Activated CD8-positive, alpha-beta T cell treated with anti-CD3 and anti-CD28 coated beads for 36 hours (primary cell): ENCODE data around the gene ECE2. TPM values are rescaled to one million over a fixed set of nuclear protein-coding genes. Genes with fewer than 3 reads are reported as not detected.

Source experiments
- ATAC-seq: fragments of 200-7000 bp; cut with Tn5 transposase; one replicate; pipeline ENCODE4 v1.10.0; 2021; ENCODE audit warnings: mild to moderate bottlenecking, moderate library complexity
- CTCF ChIA-PET: fragments of 350-600 bp; sonication (Branson Sonifier 250); formaldehyde crosslinking; loops from one replicate; lab custom pipeline; 2021; ENCODE audit warnings: antibody characterized with exemption; lab: Charles Lee
- POLR2A ChIA-PET: fragments of 350-600 bp; sonication (Branson Sonifier 250); formaldehyde crosslinking; loops from one replicate; lab custom pipeline; 2021; ENCODE audit warnings: antibody characterized with exemption; lab: Charles Lee
- DNase-seq: peaks from one replicate; pipeline ENCODE4 v3.0.0-alpha.2; 2020
- H3K27ac Mint-ChIP-seq: one replicate; pipeline ENCODE4 v1.8.0; 2021; ENCODE audit warnings: mild to moderate bottlenecking, mixed read lengths
- H3K27me3 Mint-ChIP-seq: one replicate; pipeline ENCODE4 v1.8.0; 2021; ENCODE audit warnings: mixed read lengths
- H3K36me3 Mint-ChIP-seq: one replicate; pipeline ENCODE4 v1.8.0; 2021; ENCODE audit warnings: low read depth, mixed read lengths
- H3K4me1 Mint-ChIP-seq: one replicate; pipeline ENCODE4 v1.8.0; 2021; ENCODE audit warnings: low read depth, mixed read lengths
- H3K4me3 Mint-ChIP-seq: one replicate; pipeline ENCODE4 v1.8.0; 2021; ENCODE audit warnings: mild to moderate bottlenecking, moderate library complexity, mixed read lengths
- H3K9me3 Mint-ChIP-seq: one replicate; pipeline ENCODE4 v1.8.0; 2021; ENCODE audit warnings: mixed read lengths
- intact Hi-C: fragments of 100-400 bp; cut with micrococcal nuclease; formaldehyde crosslinking; loops from one replicate; pipeline ENCODE4 v1.10.0; 2022
- total RNA-seq, 2 experiments: library from RNA; stranded (reverse); gene quantifications; one replicate each; pipeline ENCODE4 v1.2.3, GENCODE V29; 2021
- TF ChIP-seq, protein P1 (sequence below): fragments of 200-600 bp; IDR thresholded peaks from one replicate; pipeline ENCODE4 v1.8.0; 2022; ENCODE audit warnings: antibody characterized with exemption, mild to moderate bottlenecking

ECE2 gene
- total RNA-seq, 2 experiments from 2014 or later = not detected

DNA sequence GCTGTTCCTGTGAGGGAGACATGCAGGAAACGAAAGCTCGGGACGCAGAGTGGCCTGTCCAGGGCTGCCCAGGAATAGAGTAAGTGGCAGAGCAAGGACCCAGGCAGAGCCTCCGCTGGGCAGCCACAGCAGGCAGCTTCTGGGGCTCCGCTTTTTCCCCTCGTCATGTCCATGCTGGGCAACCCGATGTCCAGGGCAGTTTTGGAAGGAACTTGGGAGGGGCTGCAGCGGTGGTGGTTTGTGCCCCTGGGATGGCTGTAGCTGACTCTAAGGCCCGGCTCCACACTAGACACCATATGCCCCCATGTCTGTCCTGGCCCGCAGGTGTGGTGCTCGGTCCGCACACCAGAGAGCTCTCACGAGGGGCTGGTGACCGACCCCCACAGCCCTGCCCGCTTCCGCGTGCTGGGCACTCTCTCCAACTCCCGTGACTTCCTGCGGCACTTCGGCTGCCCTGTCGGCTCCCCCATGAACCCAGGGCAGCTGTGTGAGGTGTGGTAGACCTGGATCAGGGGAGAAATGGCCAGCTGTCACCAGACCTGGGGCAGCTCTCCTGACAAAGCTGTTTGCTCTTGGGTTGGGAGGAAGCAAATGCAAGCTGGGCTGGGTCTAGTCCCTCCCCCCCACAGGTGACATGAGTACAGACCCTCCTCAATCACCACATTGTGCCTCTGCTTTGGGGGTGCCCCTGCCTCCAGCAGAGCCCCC is 16.1 kb downstream of the ECE2 start:
- H3K4me1 Mint-ChIP-seq = no peaks in the 10 kb centered on the region
- H3K36me3 Mint-ChIP-seq = no peaks in the 10 kb centered on the region
- ChIA-PET POLR2A (interaction anchor here (0.8 to 1.9 kb wide), 2 partner anchors 30 to 62 kb away, joined by 3 to 5 read pairs; no protein-coding TSS in a partner anchor), CTCF (interaction anchor here (0.7 to 3.3 kb wide), 3 partner anchors 33 to 65 kb away, joined by 3 to 25 read pairs (median 4); partner anchors contain the start of gene EEF1AKMT4)
- ATAC-seq = no peak
- H3K4me3 Mint-ChIP-seq = no peak overlapping the region
- no peak overlapping the region for H3K27ac Mint-ChIP-seq
- DNase-seq = no peak
- intact Hi-C loops = no loop called here
- H3K27me3 Mint-ChIP-seq = peaks cover 3% of the 10 kb centered on the region
- H3K9me3 Mint-ChIP-seq = no peaks in the 10 kb centered on the region
- TF ChIP-seq, protein P1, sequence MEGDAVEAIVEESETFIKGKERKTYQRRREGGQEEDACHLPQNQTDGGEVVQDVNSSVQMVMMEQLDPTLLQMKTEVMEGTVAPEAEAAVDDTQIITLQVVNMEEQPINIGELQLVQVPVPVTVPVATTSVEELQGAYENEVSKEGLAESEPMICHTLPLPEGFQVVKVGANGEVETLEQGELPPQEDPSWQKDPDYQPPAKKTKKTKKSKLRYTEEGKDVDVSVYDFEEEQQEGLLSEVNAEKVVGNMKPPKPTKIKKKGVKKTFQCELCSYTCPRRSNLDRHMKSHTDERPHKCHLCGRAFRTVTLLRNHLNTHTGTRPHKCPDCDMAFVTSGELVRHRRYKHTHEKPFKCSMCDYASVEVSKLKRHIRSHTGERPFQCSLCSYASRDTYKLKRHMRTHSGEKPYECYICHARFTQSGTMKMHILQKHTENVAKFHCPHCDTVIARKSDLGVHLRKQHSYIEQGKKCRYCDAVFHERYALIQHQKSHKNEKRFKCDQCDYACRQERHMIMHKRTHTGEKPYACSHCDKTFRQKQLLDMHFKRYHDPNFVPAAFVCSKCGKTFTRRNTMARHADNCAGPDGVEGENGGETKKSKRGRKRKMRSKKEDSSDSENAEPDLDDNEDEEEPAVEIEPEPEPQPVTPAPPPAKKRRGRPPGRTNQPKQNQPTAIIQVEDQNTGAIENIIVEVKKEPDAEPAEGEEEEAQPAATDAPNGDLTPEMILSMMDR = no peak

DNA sequence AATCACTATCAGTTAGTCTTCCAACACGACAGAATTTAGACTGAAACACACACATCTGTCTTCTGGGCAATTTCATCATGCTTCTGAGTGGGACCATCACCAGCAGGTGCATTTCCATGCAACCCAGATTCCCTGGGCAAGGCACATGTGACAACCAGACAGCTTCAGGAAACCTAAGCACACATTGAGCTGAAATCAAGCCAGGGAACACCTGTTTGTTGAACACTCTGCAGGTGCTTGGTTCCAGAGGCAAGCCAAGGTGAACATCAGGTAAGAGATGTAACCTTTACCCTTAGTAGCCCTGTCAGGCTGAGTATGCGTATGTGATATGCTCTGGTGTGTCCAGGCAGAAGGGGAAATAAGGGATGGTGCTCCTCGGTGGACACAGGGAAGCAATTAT is 19.9 kb downstream of the ECE2 start:
- POLR2A ChIA-PET = no interaction called here
- Mint-ChIP-seq H3K27ac (no peak overlapping the region), H3K4me3 (no peak overlapping the region), H3K36me3 (peaks cover 14% of the 10 kb centered on the region), H3K9me3 (no peaks in the 10 kb centered on the region), H3K4me1 (peaks cover 15% of the 10 kb centered on the region), H3K27me3 (peaks cover 1% of the 10 kb centered on the region)
- ATAC-seq = no peak
- CTCF ChIA-PET = interaction anchor here (0.9 kb wide), 1 partner anchor 105 kb away, joined by 4 read pairs; no protein-coding TSS in a partner anchor
- intact Hi-C loops = loop anchor here (5.0 kb wide), 1 partner anchor 48 kb away; the partner anchor contains the start of genes ALG3 and EEF1AKMT4
- TF ChIP-seq, protein P1 = no peak
- no peak for DNase-seq

DNA sequence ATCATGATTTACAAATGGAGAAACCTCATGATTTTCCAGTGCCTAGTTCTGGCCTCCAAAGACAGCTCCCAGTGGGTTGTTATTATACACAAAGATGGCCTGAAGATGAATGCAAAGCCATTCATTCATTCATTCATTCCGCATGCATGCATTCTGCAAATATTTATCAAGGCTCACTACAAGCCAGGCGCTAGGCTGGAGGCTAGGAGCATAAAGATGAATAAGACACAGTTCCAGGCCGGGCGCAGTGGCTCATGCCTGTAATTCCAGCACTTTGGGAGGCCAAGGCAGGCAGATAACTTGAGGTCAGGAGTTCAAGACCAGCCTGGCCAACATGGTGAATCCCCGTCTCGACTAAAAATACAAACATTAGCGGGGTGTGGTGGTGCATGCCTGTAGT is 20.8 kb downstream of the ECE2 start:
- TF ChIP-seq, protein P1 = no peak
- Mint-ChIP-seq H3K27me3 (peaks cover 1% of the 10 kb centered on the region), H3K27ac (no peak overlapping the region), H3K4me1 (peaks cover 19% of the 10 kb centered on the region), H3K36me3 (peaks cover 20% of the 10 kb centered on the region), H3K4me3 (no peak overlapping the region), H3K9me3 (no peaks in the 10 kb centered on the region)
- intact Hi-C loops = loop anchor here (5.0 kb wide), 1 partner anchor 49 kb away; the partner anchor contains the start of genes ALG3 and EEF1AKMT4
- ATAC-seq = no peak
- no peak for DNase-seq
- ChIA-PET POLR2A (no interaction called here), CTCF (no interaction called here)

DNA sequence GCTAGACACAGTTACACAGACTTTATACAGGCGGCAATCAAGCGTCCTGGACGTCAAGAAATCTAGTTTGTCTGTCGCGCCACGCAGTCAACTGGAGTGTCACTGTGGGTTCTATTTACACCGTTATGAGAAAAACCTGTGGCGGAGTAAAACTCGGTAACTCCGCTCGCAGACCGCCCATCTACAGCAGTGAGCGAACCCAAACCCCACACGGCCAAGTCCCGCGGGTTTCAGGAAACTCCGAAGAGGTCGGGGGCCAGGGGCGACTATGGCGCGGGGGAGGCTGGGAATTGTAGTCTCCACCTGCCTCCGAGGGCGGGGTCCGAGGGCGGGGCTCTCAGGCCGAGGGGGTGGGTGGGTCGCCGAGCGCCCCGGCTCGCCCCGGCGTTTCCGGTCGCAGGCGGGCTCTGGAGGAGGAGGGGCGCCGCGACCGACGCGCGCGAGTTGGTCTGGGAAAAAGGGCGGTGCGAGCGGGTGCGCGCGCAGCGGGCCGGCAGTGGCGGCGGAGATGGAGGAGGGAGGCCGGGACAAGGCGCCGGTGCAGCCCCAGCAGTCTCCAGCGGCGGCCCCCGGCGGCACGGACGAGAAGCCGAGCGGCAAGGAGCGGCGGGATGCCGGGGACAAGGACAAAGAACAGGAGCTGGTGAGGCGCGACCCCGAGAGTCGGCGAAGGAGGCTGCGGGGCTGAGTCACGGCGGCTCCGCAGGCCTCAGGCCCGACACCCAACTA is 23.1 kb downstream of the ECE2 start, which contains the start of gene PSMD2:
Gene PSMD2, plus strand, starts transcription at position 483 of the 729 bp plus-strand sequence. Its CDS starts 26 bp downstream, at position 509.
- Mint-ChIP-seq H3K4me3 (peak within 1 kb of the TSS; percentile 79), H3K27me3 (no peaks in the 10 kb centered on the region), H3K4me1 (peaks cover 24% of the 10 kb centered on the region), H3K9me3 (no peaks in the 10 kb centered on the region), H3K36me3 (peaks cover 41% of the 10 kb centered on the region), H3K27ac (peak within 1 kb of the TSS; percentile 91)
- ATAC-seq (peak; percentile 96), DNase-seq (peak; percentile 99)
- TF ChIP-seq, protein P1 = no peak
- POLR2A ChIA-PET = interaction anchor here (0.9 to 1.1 kb wide), 2 partner anchors 13 to 17 kb away, joined by 3 to 5 read pairs; no protein-coding TSS in a partner anchor
- CTCF ChIA-PET = interaction anchor here (1.3 to 1.5 kb wide), 2 partner anchors 9 to 13 kb away, joined by 3 to 7 read pairs; no protein-coding TSS in a partner anchor
- intact Hi-C loops = loop anchor here (2.0 to 5.0 kb wide), 2 partner anchors 52 to 124 kb away; partner anchors contain the start of genes ALG3, AP2M1 and EEF1AKMT4
